K562 (cell line): ENCODE data around the gene DSTYK. TPM values are rescaled to one million over a fixed set of nuclear protein-coding genes. Genes with fewer than 3 reads are reported as not detected.

ENCODE experiments used
- ATAC-seq: fragments of 200-7000 bp; cut with Tn5 transposase; 3 replicates; pipeline ENCODE4 v1.9.1; 2020; ENCODE audit warnings: moderate library complexity
- BruUV-seq: library from RNA; stranded (reverse); fragments of 400-500 nt; replicated peaks from 2 replicates; lab custom pipeline; 2021; lab: Mats Ljungman, UMichigan
- CTCF ChIA-PET: fragments of 300-600 bp; formaldehyde crosslinking; extraction: SDS; loops from one replicate; lab custom pipeline; 2021; ENCODE audit warnings: low intra/inter-chr PET ratio; lab: Yijun Ruan, JAX
- POLR2A ChIA-PET: fragments of 300-600, 350-650 bp; sonication (Branson Sonifier 250); formaldehyde crosslinking; extraction: SDS; loops from one replicate; lab custom pipeline; 2021; ENCODE audit warnings: antibody characterized with exemption, inconsistent platforms; lab: Yijun Ruan, JAX
- DNase-seq, 4 experiments: peaks; one replicate each; pipeline versions ENCODE4 v3.0.0 to v3.0.0-alpha.2; 2011 to 2018; ENCODE audit warnings: low spot score in 3 of 4, mixed read lengths in 3 of 4; ENCODE audit errors: extremely low read depth in 1 of 4
- FAIRE-seq: peaks from 2 replicates; lab custom pipeline; 2011; peaks lifted over from hg19 to GRCh38; lab: Jason Lieb, UNC
- H2AFZ ChIP-seq: 2 replicates; pipeline ENCODE4 v1.6.0; 2011; ENCODE audit warnings: low read depth, low read length, control low read depth, inconsistent platforms
- H3K27ac ChIP-seq: fragments of 200-600 bp; 3 replicates; pipeline ENCODE4 v1.8.0; 2011; ENCODE audit warnings: low read depth, mild to moderate bottlenecking, control low read depth, inconsistent platforms, low read length, moderate library complexity, mixed read lengths; ENCODE audit errors: extremely low read depth
- H3K27me3 ChIP-seq, 2 experiments: fragments of 300-600 bp in 1 of 2; 2 replicates in 1 of 2; 3 replicates in 1 of 2; pipeline versions ENCODE4 v1.6.0 to v1.8.0; 2011; ENCODE audit warnings: inconsistent platforms in 2 of 2, low read length in 2 of 2, mild to moderate bottlenecking in 1 of 2, mixed read lengths in 1 of 2, moderate library complexity in 1 of 2; ENCODE audit not compliant: control insufficient read depth in 2 of 2, insufficient read depth in 2 of 2
- H3K36me3 ChIP-seq: fragments of 300-600 bp; 3 replicates; pipeline ENCODE4 v1.8.0; 2011; ENCODE audit warnings: mild to moderate bottlenecking, low read length, inconsistent platforms; ENCODE audit not compliant: control insufficient read depth, insufficient read depth
- H3K4me1 ChIP-seq, 2 experiments: fragments of 200-600 bp in 1 of 2; replicated peaks in 1 of 2; 2 replicates in 1 of 2; 3 replicates in 1 of 2; pipeline versions ENCODE4 v1.5.1 to v1.8.0; 2011; ENCODE audit warnings: inconsistent platforms in 2 of 2, low read length in 2 of 2, mild to moderate bottlenecking in 1 of 2, mixed read lengths in 1 of 2, moderate library complexity in 1 of 2; ENCODE audit not compliant: control insufficient read depth in 2 of 2, insufficient read depth in 2 of 2
- H3K4me2 ChIP-seq: 2 replicates; pipeline ENCODE4 v1.6.1; 2011; ENCODE audit warnings: low read length, control low read depth, inconsistent platforms, mixed read lengths; ENCODE audit not compliant: insufficient read depth
- H3K4me3 ChIP-seq: fragments of 200-600 bp; sonication (generic), shearing (Covaris generic); 2 replicates; pipeline ENCODE4 v1.5.1; 2016; ENCODE audit warnings: control low read depth, inconsistent platforms
- H3K79me2 ChIP-seq: fragments of 200-600 bp; 3 replicates; pipeline ENCODE4 v1.8.0; 2011; ENCODE audit warnings: low read length, inconsistent platforms; ENCODE audit not compliant: control insufficient read depth, insufficient read depth
- H3K9ac ChIP-seq, 2 experiments: 2 replicates each; pipeline versions ENCODE4 v1.6.0 to v1.6.1; 2011; ENCODE audit warnings: low read depth in 2 of 2, low read length in 2 of 2, control low read depth in 1 of 2, inconsistent platforms in 1 of 2, mild to moderate bottlenecking in 1 of 2, mixed read lengths in 1 of 2; ENCODE audit not compliant: insufficient read depth in 1 of 2
- H3K9me1 ChIP-seq: one replicate; pipeline ENCODE4 v1.6.0; 2011; ENCODE audit warnings: inconsistent platforms, mild to moderate bottlenecking, low read length, moderate library complexity; ENCODE audit not compliant: control insufficient read depth, insufficient read depth
- H3K9me3 ChIP-seq: replicated peaks from 2 replicates; pipeline ENCODE4 v1.5.1; 2011; ENCODE audit warnings: low read depth, low read length, inconsistent platforms; ENCODE audit not compliant: control insufficient read depth, insufficient read depth
- H4K20me1 ChIP-seq: replicated peaks from 2 replicates; pipeline ENCODE4 v1.6.1; 2011; ENCODE audit warnings: low read length, inconsistent platforms, mixed read lengths; ENCODE audit not compliant: control insufficient read depth, insufficient read depth
- BHLHE40 ChIP-seq: IDR thresholded peaks from 2 replicates; pipeline ENCODE4 v1.6.1; 2011; ENCODE audit warnings: low read length, improper control_type of control experiment
- C11orf30 ChIP-seq: fragments of 450-650 bp; IDR thresholded peaks from 2 replicates; pipeline ENCODE4 v1.6.1; 2016; ENCODE audit warnings: low read depth, mild to moderate bottlenecking
- MAFF ChIP-seq: IDR thresholded peaks from 2 replicates; pipeline ENCODE4 v1.6.1; 2012; ENCODE audit warnings: low read length, improper control_type of control experiment
- MAFG ChIP-seq: fragments of 450-650 bp; conservative IDR thresholded peaks from 2 replicates; pipeline ENCODE4 v1.6.1; 2016; ENCODE audit warnings: missing genetic modification characterization, missing compliant biosample characterization
- MEF2A ChIP-seq: IDR thresholded peaks from 2 replicates; pipeline ENCODE4 v1.6.1; 2011; ENCODE audit warnings: low read depth, mild to moderate bottlenecking, low read length, moderate library complexity; ENCODE audit not compliant: control insufficient read depth
- NCOA1 ChIP-seq: fragments of 450-650 bp; IDR thresholded peaks from 2 replicates; pipeline ENCODE4 v1.6.1; 2016; ENCODE audit warnings: low read depth
- NFE2 ChIP-seq: IDR thresholded peaks from 2 replicates; pipeline ENCODE4 v1.6.1; 2014; ENCODE audit warnings: antibody characterized with exemption, low read depth
- POLR2AphosphoS5 ChIP-seq: IDR thresholded peaks from 2 replicates; pipeline ENCODE4 v1.6.1; 2011; ENCODE audit warnings: mild to moderate bottlenecking, low read depth, low read length, moderate library complexity; ENCODE audit not compliant: control insufficient read depth, insufficient read depth
- ZBTB17 ChIP-seq: fragments of 450-650 bp; formaldehyde crosslinking; IDR thresholded peaks from 2 replicates; pipeline ENCODE4 v1.4.0; 2020; ENCODE audit warnings: mild to moderate bottlenecking
- ZFP1 ChIP-seq: fragments of 450-650 bp; formaldehyde crosslinking; IDR thresholded peaks from 2 replicates; pipeline ENCODE4 v1.4.0; 2020; ENCODE audit warnings: mild to moderate bottlenecking, mixed read lengths
- ZNF583 ChIP-seq: fragments of 250-450 bp; sonication (Bioruptor Pico); IDR thresholded peaks from 2 replicates; pipeline ENCODE4 v1.4.0; 2020
- ZNF699 ChIP-seq: fragments of 250-450 bp; sonication (Bioruptor Pico); IDR thresholded peaks from 2 replicates; pipeline ENCODE4 v1.8.0; 2021; ENCODE audit warnings: mild to moderate bottlenecking, moderate library complexity; ENCODE audit not compliant: insufficient replicate concordance
- ZNF766 ChIP-seq: fragments of 200-800 bp; sonication (Bioruptor generic); conservative IDR thresholded peaks from 2 replicates; pipeline ENCODE4 v1.6.1; 2016; ENCODE audit warnings: missing genetic modification characterization, missing compliant biosample characterization
- WGBS: fragments of 100-300 bp; shearing (Covaris generic); methylation state at CpG from one replicate; pipeline ENCODE4 v1.1.6; 2016; ENCODE audit warnings: low coverage, mixed read lengths; ENCODE audit not compliant: insufficient coverage; ENCODE audit errors: missing lambda C conversion rate; 5-methylcytosine and 5-hydroxymethylcytosine counted together
- in situ Hi-C: fragments of 300-500 bp; cut with MboI; formaldehyde crosslinking; loops from 4 replicates; pipeline ENCODE4 v1.15.0; 2018; ENCODE audit warnings: inconsistent platforms, mixed read lengths
- intact Hi-C: fragments of 100-400 bp; cut with micrococcal nuclease; formaldehyde crosslinking; loops from 2 replicates; pipeline ENCODE4 v1.14.2; 2022
- polyA plus RNA-seq, 8 experiments: library from polyadenylated mRNA; depleted of rRNA in 4 of 8; stranded (reverse) in 5 of 8; unstranded in 3 of 8; fragments of >200 nt; fragmentation: Nextera tagmentation in 2 of 8; fragmentation: Illumina TruSeq in 1 of 8; extraction: Ambion mirVana in 2 of 8; extraction: Trizol in 1 of 8; gene quantifications; 2 replicates each; pipeline versions ENCODE4 v1.2.1 to v1.2.3, GENCODE V29; 2011 to 2014; ENCODE audit warnings: inconsistent platforms in 1 of 8, missing spikeins in 1 of 8
- total RNA-seq, 7 experiments: library from RNA; depleted of rRNA in 6 of 7; stranded (reverse); fragments of >200 nt in 6 of 7; fragmentation: Illumina TruSeq in 2 of 7; extraction: Trizol in 2 of 7; gene quantifications; 2 replicates each; pipeline versions ENCODE4 v1.2.1 to v1.2.3, GENCODE V29; 2011 to 2021; ENCODE audit warnings: low replicate concordance in 1 of 7
- TF ChIP-seq, protein P1 (sequence below), 3 experiments: fragments of 200-800 bp in 1 of 3; fragments of 250-450 bp in 1 of 3; fragments of 450-650 bp in 1 of 3; sonication (Bioruptor Pico) in 1 of 3; sonication (Bioruptor generic) in 1 of 3; formaldehyde crosslinking in 1 of 3; IDR thresholded peaks; 2 replicates each; pipeline versions ENCODE4 v1.6.1 to v1.8.0; 2016 to 2022; ENCODE audit warnings: mild to moderate bottlenecking in 2 of 3, missing genetic modification characterization in 2 of 3, missing compliant biosample characterization in 1 of 3, moderate library complexity in 1 of 3
- TF ChIP-seq, protein P2 (sequence below): fragments of 450-650 bp; IDR thresholded peaks from 2 replicates; pipeline ENCODE4 v1.6.1; 2016

The DSTYK gene
- total and polyA plus RNA-seq, 9 of the 15 experiments (the other 6 are each of a cell fraction or from before 2014, with no cell fraction given) = 4.2 to 7.1 (median 6.2) TPM

DNA sequence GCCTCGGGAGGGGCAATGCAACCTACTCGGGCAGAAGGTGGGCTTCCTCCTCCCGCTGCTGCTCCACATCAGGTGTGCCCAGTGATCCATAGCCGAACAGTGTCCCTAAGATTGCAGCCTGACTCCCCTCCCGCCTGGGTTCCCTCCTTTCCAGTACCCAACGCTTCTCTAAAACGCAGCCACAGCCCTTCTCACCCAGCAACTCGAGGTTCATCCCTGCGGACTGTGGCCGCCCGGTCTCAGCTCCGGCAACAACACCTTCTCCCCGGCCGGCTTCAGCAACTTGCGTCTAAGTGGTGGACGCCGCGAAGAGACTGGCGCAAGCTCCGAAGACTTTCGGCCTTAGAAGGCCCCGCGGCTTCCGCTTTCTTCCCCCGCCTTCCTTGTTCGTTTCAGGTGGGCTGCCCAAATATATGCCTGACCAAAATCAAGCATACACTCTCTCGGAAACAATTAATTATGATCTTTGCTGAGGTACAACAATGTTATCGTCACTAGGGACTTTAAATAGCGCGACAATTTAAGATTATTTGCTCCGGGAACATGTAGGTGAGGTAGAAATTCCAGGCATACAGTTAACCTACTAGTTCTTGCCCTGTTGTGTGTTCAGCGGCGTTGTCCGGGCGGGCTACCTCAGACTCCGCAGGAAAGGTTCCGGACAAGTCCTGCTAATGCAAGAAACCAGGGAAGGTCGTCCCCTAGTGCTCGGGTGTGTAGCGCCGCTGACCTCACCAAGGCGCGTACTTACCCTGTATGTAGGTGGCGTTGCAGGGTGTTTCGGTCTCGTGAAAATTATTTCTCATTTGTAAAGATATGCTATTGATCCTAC lies 89.6 kb downstream of the DSTYK start, which contains the start of gene RBBP5 (continued):
- TF ChIP-seq POLR2AphosphoS5 = peak; percentile 93
- TF ChIP-seq NCOA1 = peak; percentile 99
- peak; percentile 29; the same call in 1 of the 2 replicates for TF ChIP-seq ZBTB17
- TF ChIP-seq ZNF699 (CRISPR knock-in tag) = no peak
- TF ChIP-seq ZNF766 = peak; percentile 96
- TF ChIP-seq BHLHE40 = peak; percentile 76
- TF ChIP-seq ZFP1 (CRISPR knock-in tag) = no peak
- peak; percentile 73; the same call in 1 of the 2 replicates for TF ChIP-seq MEF2A

DNA sequence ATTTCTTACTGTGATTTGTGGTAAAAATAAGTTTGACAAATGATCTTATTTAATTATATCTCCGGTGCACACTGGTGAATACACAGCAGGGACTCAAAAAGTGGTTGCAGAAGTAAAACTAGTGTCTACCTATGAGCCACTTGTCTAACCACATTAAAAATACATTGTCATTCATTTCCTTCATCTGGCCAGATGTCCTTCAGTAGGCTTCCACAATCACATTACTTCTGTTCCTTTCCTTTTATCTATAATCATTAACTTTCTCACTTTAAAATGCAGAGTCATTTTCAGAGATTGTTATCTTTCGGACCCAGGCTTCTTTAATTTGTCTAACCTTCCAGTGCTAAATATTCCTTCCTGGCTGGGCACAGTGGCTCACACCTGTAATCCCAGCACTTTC lies 92.8 kb downstream of the DSTYK start:
- H3K36me3 ChIP-seq = peaks cover 50% of the 10 kb centered on the region
- CTCF ChIA-PET = no interaction called here
- H3K27me3 ChIP-seq = no peaks in the 10 kb centered on the region
- POLR2A ChIA-PET = interaction anchor here (1.0 to 5.9 kb wide), 3 partner anchors 8 to 159 kb away, joined by 3 to 55 read pairs (median 6); no protein-coding TSS in a partner anchor
- intact Hi-C loops (no loop called here), in situ Hi-C loops (no loop called here)
- 33% methylated on average over 2 of the region's 2 CpGs for WGBS
- no peaks in the 10 kb centered on the region for H3K9me1 ChIP-seq
- no peak for FAIRE-seq
- H3K79me2 ChIP-seq = peaks cover 58% of the 10 kb centered on the region
- H3K9me3 ChIP-seq = no peaks in the 10 kb centered on the region
- no peak for ATAC-seq
- BruUV-seq = no TSS peak
- H3K4me1 ChIP-seq = peaks cover 16 to 19% of the 10 kb centered on the region in 2 experiments; a peak in 4 of 5 replicates
- no peak overlapping the region for H2AFZ ChIP-seq
- peak in 1 of 4 experiments; percentile 39 for DNase-seq
- H3K4me3 ChIP-seq = no peak overlapping the region
- H3K4me2 ChIP-seq = no peak overlapping the region
- peaks cover 8% of the 10 kb centered on the region; the same call in 1 of the 2 replicates for H4K20me1 ChIP-seq
- no peak overlapping the region for H3K9ac ChIP-seq
- no peak overlapping the region for H3K27ac ChIP-seq
- TF ChIP-seq, protein P1, sequence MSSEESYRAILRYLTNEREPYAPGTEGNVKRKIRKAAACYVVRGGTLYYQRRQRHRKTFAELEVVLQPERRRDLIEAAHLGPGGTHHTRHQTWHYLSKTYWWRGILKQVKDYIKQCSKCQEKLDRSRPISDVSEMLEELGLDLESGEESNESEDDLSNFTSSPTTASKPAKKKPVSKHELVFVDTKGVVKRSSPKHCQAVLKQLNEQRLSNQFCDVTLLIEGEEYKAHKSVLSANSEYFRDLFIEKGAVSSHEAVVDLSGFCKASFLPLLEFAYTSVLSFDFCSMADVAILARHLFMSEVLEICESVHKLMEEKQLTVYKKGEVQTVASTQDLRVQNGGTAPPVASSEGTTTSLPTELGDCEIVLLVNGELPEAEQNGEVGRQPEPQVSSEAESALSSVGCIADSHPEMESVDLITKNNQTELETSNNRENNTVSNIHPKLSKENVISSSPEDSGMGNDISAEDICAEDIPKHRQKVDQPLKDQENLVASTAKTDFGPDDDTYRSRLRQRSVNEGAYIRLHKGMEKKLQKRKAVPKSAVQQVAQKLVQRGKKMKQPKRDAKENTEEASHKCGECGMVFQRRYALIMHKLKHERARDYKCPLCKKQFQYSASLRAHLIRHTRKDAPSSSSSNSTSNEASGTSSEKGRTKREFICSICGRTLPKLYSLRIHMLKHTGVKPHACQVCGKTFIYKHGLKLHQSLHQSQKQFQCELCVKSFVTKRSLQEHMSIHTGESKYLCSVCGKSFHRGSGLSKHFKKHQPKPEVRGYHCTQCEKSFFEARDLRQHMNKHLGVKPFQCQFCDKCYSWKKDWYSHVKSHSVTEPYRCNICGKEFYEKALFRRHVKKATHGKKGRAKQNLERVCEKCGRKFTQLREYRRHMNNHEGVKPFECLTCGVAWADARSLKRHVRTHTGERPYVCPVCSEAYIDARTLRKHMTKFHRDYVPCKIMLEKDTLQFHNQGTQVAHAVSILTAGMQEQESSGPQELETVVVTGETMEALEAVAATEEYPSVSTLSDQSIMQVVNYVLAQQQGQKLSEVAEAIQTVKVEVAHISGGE (CRISPR knock-in tag; IDR thresholded peaks at IDR 0.05) = peak in 1 of 3 experiments; percentile 23; a peak in 1 of 6 replicates
- TF ChIP-seq C11orf30 (peak; percentile 31), MAFF (peak; percentile 23; the same call in 1 of the 2 replicates), NFE2 (peak; percentile 71), ZNF583 (CRISPR knock-in tag) (no peak), MAFG (tag) (peak; percentile 72)
- TF ChIP-seq, protein P2, sequence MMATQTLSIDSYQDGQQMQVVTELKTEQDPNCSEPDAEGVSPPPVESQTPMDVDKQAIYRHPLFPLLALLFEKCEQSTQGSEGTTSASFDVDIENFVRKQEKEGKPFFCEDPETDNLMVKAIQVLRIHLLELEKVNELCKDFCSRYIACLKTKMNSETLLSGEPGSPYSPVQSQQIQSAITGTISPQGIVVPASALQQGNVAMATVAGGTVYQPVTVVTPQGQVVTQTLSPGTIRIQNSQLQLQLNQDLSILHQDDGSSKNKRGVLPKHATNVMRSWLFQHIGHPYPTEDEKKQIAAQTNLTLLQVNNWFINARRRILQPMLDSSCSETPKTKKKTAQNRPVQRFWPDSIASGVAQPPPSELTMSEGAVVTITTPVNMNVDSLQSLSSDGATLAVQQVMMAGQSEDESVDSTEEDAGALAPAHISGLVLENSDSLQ = no peak
